DMS153 (cell line): ENCODE results near the gene PIK3R1.

Source experiments
- DNase-seq: peaks from one replicate; lab custom pipeline; 2025; lab: John Stamatoyannopoulos, UW

PIK3R1 gene

GRCh38 chr5:68252673-68253623 lies 37.4 kb downstream of the PIK3R1 start:
- DNase-seq, result peak; percentile 13

GRCh38 chr5:68253624-68254585 lies 38.3 kb downstream of the PIK3R1 start:
- DNase-seq, result no peak

GRCh38 chr5:68254810-68255209 lies 39.3 kb downstream of the PIK3R1 start:
- DNase-seq, result no peak

- no peak for DNase-seq
Observed at GRCh38 chr5:68255305-68256120, 40.0 kb downstream of the PIK3R1 start.

GRCh38 chr5:68257210-68257609 lies 41.7 kb downstream of the PIK3R1 start:
- DNase-seq, result no peak

GRCh38 chr5:68258531-68258930 lies 43.0 kb downstream of the PIK3R1 start:
- DNase-seq, result no peak

GRCh38 chr5:68259700-68260099 lies 44.1 kb downstream of the PIK3R1 start:
- no peak for DNase-seq

GRCh38 chr5:68260467-68260866 lies 44.9 kb downstream of the PIK3R1 start:
- no peak for DNase-seq

- no peak for DNase-seq
Observed at GRCh38 chr5:68261169-68261568, 45.6 kb downstream of the PIK3R1 start.

GRCh38 chr5:68261569-68262065 lies 46.1 kb downstream of the PIK3R1 start:
- DNase-seq, result no peak

- no peak for DNase-seq
Observed at GRCh38 chr5:68264024-68264956, 48.7 kb downstream of the PIK3R1 start.

- no peak for DNase-seq
Observed at GRCh38 chr5:68265347-68265746, 49.8 kb downstream of the PIK3R1 start.

GRCh38 chr5:68265822-68266395 lies 50.4 kb downstream of the PIK3R1 start:
- DNase-seq, result no peak

GRCh38 chr5:68266457-68266856 lies 50.9 kb downstream of the PIK3R1 start:
- no peak for DNase-seq

- no peak for DNase-seq
Observed at GRCh38 chr5:68267066-68267465, 51.5 kb downstream of the PIK3R1 start.

- DNase-seq, result no peak
Observed at GRCh38 chr5:68268101-68268851, 52.7 kb downstream of the PIK3R1 start.

- no peak for DNase-seq
Observed at GRCh38 chr5:68268852-68269130, 53.2 kb downstream of the PIK3R1 start.

- no peak for DNase-seq
Observed at GRCh38 chr5:68269820-68270219, 54.3 kb downstream of the PIK3R1 start.

- DNase-seq, result no peak
Observed at GRCh38 chr5:68270399-68270975, 54.9 kb downstream of the PIK3R1 start.
